ENCODE results near the gene RRP1B. TPM values are rescaled to one million over a fixed set of nuclear protein-coding genes. Genes with fewer than 3 reads are reported as not detected.

Gene RRP1B
- total RNA-seq, 1 experiment from 2014 or later, result 30.7 TPM

- H3K27ac ChIP-seq (ENCODE audit: low read length), result no peak overlapping the region
- TF ChIP-seq CTCF (IDR thresholded peaks at IDR 0.05), result no peak
- no peak for TF ChIP-seq POLR2AphosphoS5 (IDR thresholded peaks at IDR 0.05; ENCODE audit: low read depth, low read length)
- no peak for TF ChIP-seq REST (IDR thresholded peaks at IDR 0.05; ENCODE audit: insufficient read depth in 1 of 2, low read depth in 2 of 2, low read length in 1 of 2)
- no peak for TF ChIP-seq SIN3A (IDR thresholded peaks at IDR 0.05; ENCODE audit: borderline replicate concordance, insufficient read depth, low read depth, low read length)
- no peak for TF ChIP-seq TCF7L2 (IDR thresholded peaks at IDR 0.05; ENCODE audit: low read depth, low read length)
- DNase-seq (ENCODE audit: low read depth, low spot score) (no peak), ATAC-seq (no peak)
- no TSS peak for BruUV-seq (replicated peaks)
- in situ Hi-C loops (cut with HindIII; ENCODE audit: low pct_unique_long_range_greater_than_20kb, low sequenced_read_pairs) (no loop called here), intact Hi-C loops (cut with micrococcal nuclease; ENCODE audit: unreplicated experiment) (no loop called here)
- POLR2A ChIA-PET, result no interaction called here
- no peaks in the 10 kb centered on the region for H3K9me3 ChIP-seq (ENCODE audit: control insufficient read depth, insufficient read depth, low read depth, low read length)
- peaks cover 6% of the 10 kb centered on the region for H3K36me3 ChIP-seq (ENCODE audit: control insufficient read depth, insufficient read depth, low read length)
- H3K27me3 ChIP-seq (ENCODE audit: control insufficient read depth, insufficient read depth, low read length), result no peaks in the 10 kb centered on the region
- no peak overlapping the region for H3K4me3 ChIP-seq (ENCODE audit: low read depth in 2 of 2, low read length in 2 of 2)
- CTCF ChIA-PET, result no interaction called here
- no peaks in the 10 kb centered on the region for H3K4me1 ChIP-seq (ENCODE audit: control insufficient read depth, insufficient read depth, low read length)
These were observed 22.3 kb downstream of the RRP1B start for GRCh38 chr21:43681650-43682049.

GRCh38 chr21:43684424-43684823 is 25.1 kb downstream of the RRP1B start:
- H3K27ac ChIP-seq (ENCODE audit: low read length), result no peak overlapping the region
- no peaks in the 10 kb centered on the region for H3K27me3 ChIP-seq (ENCODE audit: control insufficient read depth, insufficient read depth, low read length)
- ChIA-PET POLR2A (no interaction called here), CTCF (no interaction called here)
- TF ChIP-seq REST (IDR thresholded peaks at IDR 0.05; ENCODE audit: insufficient read depth in 1 of 2, low read depth in 2 of 2, low read length in 1 of 2) (no peak), POLR2AphosphoS5 (IDR thresholded peaks at IDR 0.05; ENCODE audit: low read depth, low read length) (no peak), CTCF (IDR thresholded peaks at IDR 0.05) (no peak), SIN3A (IDR thresholded peaks at IDR 0.05; ENCODE audit: borderline replicate concordance, insufficient read depth, low read depth, low read length) (no peak), TCF7L2 (IDR thresholded peaks at IDR 0.05; ENCODE audit: low read depth, low read length) (no peak)
- H3K36me3 ChIP-seq (ENCODE audit: control insufficient read depth, insufficient read depth, low read length), result peaks cover 6% of the 10 kb centered on the region
- H3K4me3 ChIP-seq (ENCODE audit: low read depth in 2 of 2, low read length in 2 of 2), result no peak overlapping the region
- DNase-seq (ENCODE audit: low read depth, low spot score), result no peak
- ATAC-seq, result no peak
- intact Hi-C loops (cut with micrococcal nuclease; ENCODE audit: unreplicated experiment), result no loop called here
- no TSS peak for BruUV-seq (replicated peaks)
- H3K9me3 ChIP-seq (ENCODE audit: control insufficient read depth, insufficient read depth, low read depth, low read length), result no peaks in the 10 kb centered on the region
- no peaks in the 10 kb centered on the region for H3K4me1 ChIP-seq (ENCODE audit: control insufficient read depth, insufficient read depth, low read length)
- in situ Hi-C loops (cut with HindIII; ENCODE audit: low pct_unique_long_range_greater_than_20kb, low sequenced_read_pairs), result no loop called here

Data from Panc1 (cell line).